ENCODE results near the gene ABCC4.
A peak's percentile ranks its signal among the peaks of the same experiment; 100 is the strongest.
"Not testable (repeated sequence)": the region's sequence is repeated elsewhere in the genome, so short reads cannot be mapped to it uniquely, and the experiment has no call there.

Gene ABCC4

DNA sequence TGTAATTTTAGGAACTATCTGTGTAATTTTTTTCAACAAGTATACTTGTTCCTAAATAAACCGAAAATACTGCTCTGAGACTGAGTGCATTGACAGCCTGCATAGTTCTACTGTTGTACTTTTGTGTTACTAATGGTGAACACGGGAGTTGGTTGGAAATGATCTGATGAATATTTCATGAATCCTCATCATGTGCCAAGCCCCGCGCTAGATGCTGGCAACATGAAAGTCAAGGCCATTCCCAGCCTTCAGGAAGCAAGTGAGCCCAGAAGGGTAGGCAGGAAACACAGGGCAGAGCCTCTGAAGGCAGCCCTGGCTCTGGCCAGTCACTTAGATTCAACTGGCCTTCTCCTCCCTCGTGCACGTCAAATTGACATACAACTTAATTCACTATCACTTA, 106.1 kb downstream of the ABCC4 start:
- DNase-seq (ENCODE audit: low read depth in 2 of 2): no peak

DNA sequence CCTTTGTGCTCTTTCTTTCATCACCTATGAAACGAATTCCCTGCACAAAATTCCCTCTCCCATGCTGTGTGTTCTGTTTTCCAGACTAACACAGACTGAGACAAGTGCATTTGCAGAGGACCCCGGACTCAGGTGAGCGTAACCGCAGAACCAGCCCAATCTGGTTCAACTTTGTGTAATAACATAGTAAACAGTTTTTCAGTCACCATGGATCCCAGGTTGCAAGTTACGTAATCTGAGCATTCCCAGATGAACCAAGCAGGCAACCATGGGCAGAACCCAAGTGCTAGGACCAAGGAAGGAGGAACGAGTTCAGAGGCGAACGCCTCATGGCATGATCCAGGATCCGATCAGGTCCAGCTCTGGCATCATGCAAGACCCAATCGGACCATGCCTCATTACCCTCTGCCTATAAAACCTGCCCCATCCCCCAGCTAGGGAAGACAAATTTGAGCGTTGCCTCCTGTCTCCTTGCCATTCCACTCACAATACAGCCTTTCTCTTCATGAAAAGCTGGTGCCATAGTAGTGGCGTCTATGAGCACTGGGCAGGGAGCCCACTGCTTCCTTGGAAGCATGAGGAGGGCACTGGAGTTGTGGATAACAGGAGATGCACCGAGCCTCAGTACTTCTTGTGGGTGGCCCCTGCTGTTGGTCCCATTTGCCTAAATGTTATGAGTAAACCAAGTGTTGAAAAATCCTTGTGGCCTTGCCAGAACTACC, 107.6 kb downstream of the ABCC4 start:
- no peak for DNase-seq (ENCODE audit: low read depth in 2 of 2)

DNA sequence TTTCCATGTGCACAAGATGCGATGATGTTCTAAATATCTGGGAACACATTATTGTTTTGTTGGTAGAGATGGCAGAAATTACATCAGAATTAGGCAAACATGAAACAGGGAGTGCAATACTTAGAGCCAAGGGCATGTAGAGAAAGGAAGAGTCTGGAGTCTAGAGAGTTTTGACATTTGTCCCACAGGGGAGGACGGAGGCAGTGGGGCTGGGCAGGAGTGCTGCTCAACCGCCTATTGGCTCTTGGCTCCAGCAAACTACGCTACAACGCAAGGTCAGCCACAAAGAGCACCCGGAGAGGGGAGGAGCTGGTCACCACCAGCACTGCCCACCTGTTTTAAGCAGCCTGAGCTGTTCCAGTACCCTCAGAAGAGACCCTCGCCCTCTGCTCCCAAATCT, 108.3 kb downstream of the ABCC4 start:
- no peak for DNase-seq (ENCODE audit: low read depth in 2 of 2)

DNA sequence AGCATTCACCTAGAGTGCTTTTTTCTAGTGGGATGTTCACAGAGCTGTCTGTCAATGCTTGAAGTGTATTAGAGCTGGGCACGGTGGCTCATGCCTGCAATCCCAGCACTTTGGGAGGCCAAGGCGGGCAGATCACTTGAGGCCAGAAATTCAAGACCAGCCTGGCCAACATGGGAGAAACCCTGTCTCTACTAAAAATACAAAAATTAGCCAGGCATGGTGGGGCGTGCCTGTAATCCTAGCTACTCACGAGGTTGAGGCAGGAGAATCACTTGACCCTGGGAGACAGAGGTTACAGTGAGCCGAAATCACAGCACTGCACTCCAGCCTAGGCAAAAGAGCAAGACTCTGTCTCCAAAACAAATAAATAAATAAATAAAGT, 108.7 kb downstream of the ABCC4 start:
- not testable (repeated sequence) for DNase-seq (ENCODE audit: low read depth in 2 of 2)

DNA sequence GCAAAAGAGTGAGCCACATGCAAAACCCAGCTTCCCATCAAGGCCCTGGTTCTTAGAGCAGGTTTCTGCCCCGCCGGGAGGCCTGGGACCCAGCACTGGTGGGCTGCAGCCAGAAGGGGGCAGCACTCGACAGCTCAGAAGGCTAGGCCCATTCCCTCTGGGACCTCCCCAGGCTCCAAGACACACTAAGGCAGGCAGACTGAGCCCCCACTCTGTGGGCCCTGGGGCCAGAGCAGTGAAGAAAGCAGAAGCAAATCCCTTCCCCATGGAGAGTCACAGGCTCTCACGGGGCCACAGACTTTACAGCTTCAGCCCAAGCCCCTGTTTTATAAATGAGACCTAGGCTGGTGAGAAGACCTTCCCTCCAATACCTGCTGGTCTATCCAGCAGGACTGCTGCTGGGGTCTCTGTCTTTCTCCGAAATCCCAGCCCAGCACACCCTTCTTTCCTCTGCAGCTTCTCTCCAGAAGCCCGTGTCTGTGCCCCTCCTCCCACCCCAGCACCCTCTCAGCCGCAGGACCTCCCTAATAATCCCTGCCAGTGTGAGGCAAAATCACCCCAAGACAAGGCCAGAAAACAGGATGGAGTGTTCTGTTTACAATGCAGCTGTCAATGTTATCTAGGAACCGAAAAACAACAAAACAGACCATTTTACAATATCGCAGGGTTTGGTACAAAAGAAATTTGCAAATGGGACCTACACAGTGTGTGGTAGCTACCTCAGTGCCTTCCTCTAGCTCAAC, 109.3 kb downstream of the ABCC4 start:
- no peak for DNase-seq (ENCODE audit: low read depth in 2 of 2)

DNA sequence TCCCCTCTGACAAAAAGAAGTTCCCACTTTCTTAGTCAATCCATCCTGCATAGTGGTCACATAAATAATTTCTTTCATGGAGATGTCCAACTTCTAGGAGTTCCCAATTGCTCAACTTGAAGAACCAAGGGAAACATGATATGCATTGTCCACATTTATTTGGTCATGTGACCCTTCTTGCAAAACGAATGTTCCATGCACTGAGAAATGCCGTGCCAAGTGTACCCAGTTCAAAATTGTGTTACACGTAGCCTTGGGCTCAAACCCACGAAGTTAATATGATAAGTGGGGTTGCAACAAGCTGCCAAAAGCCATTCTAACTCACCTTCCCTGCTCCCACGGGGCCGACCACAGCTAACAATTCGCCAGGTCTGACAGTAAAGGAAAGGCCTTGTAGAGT, 113.1 kb downstream of the ABCC4 start:
- no peak for DNase-seq (ENCODE audit: low read depth in 2 of 2)

DNA sequence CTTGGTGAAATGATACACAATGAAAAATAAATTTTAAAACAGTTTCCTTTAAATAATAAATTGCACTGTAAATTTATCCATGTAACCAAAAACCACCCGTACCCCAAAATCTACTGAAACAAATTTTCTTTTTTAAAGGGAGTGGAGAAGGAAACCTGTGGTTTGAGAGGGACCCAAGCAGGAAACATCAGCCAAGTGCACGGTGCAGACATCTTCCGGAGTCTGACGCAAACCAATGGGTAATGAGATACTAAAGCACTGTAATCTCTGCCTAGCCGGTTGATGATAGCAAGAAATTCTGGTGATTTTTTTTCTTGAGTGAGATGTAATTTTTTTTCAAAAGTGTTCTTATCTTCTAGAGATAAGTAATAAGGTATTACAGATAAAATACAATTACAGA, 115.4 kb downstream of the ABCC4 start:
- peak in 1 of 2 donors; percentile 24 for DNase-seq (ENCODE audit: low read depth in 2 of 2)

DNA sequence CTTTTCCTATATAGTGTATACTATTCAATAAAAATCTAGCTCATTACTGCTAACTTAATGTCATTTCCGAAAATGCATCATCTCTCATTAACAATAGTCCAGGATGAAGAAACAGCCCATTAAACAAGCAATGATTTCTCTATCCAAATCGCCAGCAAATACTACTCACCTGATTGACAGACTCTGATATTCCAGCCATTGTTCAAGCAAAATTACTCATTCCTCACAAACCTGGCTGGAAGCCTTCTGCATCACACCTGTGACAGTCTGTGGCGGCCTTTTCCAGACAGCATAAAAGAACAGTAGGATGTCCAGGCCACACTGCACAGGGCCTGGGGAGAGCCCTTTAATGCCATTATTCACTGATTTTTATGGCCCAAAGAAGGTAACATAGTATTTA, 115.9 kb downstream of the ABCC4 start:
- no peak for DNase-seq (ENCODE audit: low read depth in 2 of 2)

DNA sequence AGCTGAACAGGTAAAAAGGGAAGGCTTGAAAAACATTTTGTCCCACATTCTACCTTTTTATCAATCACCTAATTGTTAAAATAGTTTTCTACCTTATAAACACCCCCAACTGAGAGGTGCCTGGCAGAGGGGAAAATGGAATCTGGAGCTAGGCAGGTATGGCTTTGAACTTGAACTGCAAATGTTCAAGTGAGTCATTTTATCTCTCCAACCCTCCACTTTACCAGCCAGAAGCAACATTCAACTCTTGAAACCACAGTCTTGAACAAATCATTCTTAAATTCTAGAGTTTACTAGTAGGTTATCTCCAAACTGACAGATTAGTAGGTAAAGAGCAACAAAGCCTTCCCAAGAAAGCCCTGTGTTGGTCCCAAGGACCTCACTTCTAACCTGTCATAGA, 116.9 kb downstream of the ABCC4 start:
- DNase-seq (ENCODE audit: low read depth in 2 of 2): no peak

DNA sequence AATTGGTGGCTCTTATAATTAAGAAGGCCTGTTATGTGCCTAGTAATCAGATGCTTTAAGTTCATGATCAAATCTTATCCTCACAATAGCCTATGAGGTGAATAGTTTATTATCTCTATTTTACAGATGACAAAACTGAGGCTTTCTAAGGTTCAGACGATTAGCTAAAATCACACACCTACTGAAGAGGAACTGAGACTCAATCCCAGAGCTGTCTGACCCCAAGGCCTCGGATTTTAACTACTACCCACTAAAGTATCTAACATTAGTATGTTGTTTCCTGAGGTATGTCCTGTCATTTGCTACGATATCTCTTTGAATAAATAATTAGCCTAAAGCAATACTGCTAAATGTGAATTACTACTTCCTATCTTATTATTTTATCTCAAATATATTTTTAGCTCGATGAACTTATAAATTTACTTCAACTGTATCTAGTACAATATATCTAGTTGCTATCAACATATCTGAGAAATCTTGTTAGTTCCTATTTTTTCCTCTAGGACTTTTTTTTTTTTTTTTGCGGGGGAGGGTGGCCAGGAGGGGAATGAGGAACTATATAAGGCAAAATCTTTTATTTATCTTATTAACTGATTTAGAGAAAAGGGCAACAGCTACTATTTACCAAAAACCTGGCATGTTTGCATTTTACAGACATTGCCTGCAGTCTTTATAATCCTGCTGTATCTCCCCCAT, 118.5 kb downstream of the ABCC4 start:
- DNase-seq (ENCODE audit: low read depth in 2 of 2): no peak

DNA sequence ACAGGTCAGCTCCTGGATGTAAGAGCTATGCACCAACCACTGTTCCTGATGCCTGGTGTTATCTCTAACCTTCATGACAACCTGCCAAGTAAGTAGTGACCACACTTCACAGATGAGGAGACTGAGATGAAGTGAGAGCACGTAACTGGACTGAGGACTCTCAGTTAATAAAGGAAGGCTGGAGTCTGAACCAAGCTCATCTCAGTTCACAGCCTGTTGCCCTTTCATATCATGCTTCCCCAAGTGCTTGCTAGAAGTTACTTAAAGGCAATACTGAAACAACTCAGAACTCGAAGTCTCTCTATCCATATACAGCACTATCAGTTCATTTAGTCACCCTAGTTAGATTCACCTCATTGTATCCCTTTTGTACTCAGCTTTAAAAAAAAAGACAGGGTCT, 119.7 kb downstream of the ABCC4 start:
- DNase-seq (ENCODE audit: low read depth in 2 of 2): no peak

DNA sequence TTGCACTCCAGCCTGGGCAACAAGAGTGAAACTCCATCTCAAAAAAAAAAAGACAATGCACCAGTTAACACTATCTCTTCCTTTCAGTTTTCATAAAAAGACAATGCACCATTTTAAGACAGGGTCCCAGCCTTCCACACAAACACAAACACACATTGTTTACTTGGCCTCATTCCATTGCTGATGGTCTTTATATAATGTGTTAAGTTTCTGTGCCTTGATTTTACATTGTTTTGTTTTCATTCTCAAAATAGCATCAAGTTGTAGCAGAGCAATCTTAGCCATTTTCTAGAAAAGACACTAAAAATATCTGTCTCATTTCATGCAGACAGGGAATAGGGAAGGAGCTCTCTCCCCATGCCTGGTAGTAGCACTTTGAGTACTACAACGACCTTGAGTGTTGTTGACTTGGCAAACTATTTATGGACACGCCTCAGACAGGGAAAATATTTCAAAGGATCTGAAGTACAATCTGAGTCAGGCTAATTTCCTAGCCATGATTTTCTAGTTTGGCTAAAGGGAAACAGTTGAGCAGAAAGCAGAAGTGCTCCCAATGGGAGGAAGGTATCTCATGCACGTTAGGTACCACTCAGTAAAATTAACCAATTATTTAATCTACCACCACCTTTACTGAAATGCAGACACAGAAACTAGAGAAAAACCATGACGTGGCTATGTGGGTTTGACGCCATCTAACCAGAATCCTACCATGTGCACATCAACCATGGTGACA, 120.6 kb downstream of the ABCC4 start:
- DNase-seq (ENCODE audit: low read depth in 2 of 2): no peak

DNA sequence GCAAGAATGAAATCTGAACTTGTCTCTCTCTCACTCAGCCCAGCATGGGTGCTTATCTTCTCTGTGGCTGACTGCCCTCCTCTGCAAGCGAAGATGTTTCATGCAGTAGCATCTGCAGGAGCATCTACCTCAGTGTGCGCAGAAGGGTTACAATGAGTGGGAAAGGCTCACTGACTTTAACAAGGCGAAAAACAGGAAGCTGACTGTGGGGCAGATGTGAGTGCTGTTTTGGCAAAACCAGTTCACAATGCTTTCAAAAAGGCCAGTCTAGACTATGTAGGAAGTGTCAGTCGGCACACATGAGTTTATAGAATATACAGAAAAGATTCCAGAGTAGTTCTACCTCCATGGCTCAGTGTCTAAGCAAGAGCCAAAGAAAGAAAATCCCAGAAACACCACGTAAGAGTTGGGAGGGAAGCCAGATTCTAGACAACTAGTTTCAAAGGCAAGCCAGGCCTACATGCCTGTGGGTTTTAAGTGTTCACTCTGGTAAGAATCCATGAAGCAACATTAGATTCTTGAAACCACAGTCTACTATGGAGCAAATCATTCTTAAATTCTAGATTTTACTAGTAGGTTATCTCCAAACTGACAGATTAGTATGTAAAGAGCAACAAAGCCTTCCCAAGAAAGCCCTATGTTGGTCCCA, 124.5 kb downstream of the ABCC4 start:
- DNase-seq (ENCODE audit: low read depth in 2 of 2): no peak

DNA sequence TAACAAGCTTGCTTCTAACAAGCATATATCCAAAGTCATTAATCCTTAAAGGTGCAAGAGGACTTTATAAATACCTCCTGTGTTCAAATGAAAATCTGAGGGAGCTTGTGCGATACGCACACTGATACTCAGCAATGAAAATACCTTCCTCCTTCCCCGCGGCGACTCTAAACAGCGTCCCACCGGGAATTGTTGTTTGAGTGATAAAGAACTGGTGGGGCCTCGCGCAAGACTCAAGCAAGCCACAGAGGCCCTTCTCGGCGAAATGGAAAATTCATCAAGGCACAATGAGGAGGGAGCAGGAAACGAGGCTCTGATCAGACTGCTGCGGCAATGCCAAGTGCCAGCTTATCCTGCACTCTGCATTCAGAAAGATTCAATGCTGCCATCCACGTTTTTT, 126.7 kb downstream of the ABCC4 start:
- DNase-seq (ENCODE audit: low read depth in 2 of 2): no peak

DNA sequence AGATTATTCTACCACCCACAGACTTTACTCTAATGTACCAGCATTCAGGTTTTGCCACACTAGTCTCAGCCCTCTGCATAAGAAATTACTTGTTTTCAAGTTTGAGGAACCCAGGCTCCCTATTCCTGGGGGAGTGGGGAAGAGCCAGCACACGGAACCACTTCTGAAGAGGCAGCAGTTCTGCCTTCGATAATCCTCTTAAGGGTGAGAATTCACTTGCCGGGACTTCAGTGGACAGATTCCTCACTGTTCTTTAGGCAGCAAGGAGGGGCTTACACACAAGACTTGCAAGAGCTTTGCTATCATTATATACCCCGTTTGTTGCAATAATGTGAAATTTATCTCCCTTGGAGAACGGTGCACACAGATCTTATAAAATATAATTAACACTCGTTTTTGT, 133.1 kb downstream of the ABCC4 start:
- DNase-seq (ENCODE audit: low read depth in 2 of 2): no peak

DNA sequence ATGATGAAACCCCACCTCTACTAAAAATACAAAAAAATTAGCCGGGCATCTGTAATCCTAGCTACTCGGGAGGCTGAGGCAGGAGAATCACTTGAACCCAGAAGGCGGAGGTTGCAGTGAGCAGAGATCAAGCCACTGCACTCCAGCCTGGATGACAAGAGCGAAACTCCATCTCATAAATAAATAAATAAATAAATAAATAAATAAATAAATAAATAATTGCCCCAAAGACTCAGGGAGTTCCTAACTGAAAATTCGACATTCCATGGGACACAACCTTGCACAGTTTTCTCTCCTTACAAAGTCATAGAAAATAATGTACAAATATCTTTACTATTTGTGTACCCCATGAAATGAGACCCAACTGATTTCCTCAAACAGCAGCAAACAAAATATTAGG, 134.2 kb downstream of the ABCC4 start:
- not testable (repeated sequence) for DNase-seq (ENCODE audit: low read depth in 2 of 2)

DNA sequence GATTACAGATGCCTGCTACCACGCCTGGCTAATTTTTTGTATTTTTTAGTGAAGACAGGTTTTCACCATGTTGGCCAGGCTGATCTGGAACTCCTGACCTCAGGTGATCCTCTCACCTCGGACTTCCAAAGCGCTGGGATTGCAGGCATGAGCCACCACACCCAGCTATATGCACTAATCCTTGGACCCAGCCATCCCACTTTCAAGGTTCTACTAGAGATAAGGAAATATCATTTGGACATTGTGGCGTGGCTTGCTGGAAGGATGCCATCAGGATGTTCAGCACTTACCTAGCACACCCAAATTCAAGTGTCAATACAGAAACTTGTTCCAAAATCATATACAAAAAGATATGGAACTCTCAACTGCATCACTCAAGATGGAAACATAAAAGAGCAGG, 136.4 kb downstream of the ABCC4 start:
- DNase-seq (ENCODE audit: low read depth in 2 of 2): no peak

DNA sequence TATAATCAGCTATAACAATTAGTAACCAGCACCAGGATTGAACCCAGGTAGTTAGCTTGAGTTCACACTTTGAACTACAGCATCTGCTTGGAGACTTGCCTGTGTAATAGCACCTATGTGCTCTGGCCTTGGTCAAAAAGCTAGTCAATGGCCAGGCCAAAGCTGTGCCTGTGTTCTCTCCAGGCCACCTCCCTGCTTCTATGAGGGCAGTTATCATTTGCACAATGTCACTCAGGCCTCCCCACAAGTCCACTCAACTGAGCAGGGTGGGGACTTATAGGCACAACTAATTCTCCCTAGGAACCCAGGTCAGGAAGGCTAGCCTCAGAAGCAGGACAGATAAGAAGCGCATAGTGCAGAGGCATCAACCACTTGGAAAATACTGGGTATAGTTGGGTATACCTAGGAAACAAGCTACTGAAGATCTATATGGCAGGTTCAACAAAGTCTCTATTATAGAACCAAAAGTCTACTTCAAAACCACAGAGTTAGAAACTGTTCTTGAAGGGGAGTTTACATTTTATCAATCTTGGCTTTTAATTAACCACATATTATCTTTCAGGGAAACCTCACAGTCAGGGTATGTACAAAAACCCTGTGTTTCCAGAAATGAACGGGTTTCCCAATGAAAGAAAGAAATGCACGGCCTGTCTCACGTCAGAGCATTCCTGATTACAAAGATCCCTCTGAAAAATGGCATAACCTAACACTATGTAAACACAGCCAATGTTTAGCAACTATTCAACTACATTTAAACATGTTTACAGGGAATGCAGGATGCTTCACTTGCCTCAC, 140.9 kb downstream of the ABCC4 start:
- no peak for DNase-seq (ENCODE audit: low read depth in 2 of 2)

DNA sequence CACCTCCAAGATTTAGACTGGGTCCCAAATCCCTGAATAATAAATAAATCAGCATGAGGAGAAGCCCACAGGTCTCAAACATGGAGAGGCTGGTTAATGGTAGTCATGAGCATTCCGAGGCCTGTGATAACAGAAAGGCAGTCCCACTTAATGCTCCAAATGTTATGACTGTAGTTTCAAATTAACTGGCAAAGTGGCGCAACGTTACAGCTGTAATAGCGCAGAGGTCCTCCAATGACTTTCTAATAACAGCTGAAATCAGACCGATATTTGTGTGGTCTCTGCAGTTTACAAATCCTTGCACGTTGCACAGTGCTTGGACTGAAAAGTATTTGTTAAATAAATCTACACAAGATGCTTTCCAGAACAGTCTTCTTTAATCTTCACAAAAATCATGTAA, 141.8 kb downstream of the ABCC4 start:
- DNase-seq (ENCODE audit: low read depth in 2 of 2): no peak

DNA sequence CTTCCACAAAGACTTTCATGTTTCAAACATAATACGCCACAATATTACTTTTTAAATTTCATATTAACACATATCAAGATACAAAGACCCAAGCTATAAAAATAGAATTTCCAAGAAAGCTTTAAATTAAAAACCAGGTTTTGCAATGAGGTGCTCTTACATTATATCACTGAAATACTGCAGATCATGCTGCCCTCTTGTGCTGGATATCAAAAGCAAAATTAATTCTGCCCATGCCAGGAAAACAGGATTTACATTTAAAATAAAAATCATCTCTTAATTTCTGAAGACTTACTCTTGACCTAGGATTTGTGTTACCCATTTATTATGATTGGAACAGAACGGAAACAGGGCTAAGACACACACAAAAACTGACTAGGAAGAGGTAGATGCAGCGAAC, 145.0 kb downstream of the ABCC4 start:
- DNase-seq (ENCODE audit: low read depth in 2 of 2): no peak

DNA sequence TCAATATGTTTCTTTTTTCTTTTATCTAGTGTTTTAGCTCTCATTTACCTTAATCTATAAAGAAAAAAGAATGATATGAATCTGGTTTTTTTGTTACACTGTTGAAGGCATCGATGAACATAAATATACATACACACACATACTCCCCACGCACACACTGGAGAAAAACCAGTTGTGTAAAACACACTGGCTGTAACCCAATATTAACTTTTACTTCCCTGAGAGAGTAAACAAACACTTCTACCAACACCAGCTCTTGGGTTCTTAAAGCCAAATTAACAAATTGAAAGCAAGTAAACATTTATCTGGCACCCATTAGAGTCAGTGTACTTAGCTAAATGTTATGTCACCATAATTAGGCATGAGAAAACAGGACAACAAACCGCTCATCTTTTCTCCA, 145.7 kb downstream of the ABCC4 start:
- no peak for DNase-seq (ENCODE audit: low read depth in 2 of 2)

Measured in stimulated activated CD8-positive, alpha-beta memory T cell treated with anti-CD3 and anti-CD28 coated beads, Interleukin-15, amount 100 ng/mL, for 4 hours (primary cell).